Stomach (tissue), 9 donors: ENCODE measurements around the gene SSBP4. TPM values are rescaled to one million over a fixed set of nuclear protein-coding genes. Genes with fewer than 3 reads are reported as not detected.

Experiments used
- DNase-seq, 2 donors: peaks; one replicate each; pipeline versions ENCODE4 v3.0.0 to v3.0.0-alpha.2; 2013 to 2019
- H3K27ac ChIP-seq, 5 donors: fragments of 200-600 bp in 4 of 5; sonication (generic) in 4 of 5; one replicate each; pipeline ENCODE4 v1.5.1; 2013 to 2019; ENCODE audit warnings: mild to moderate bottlenecking in 1 of 5, moderate library complexity in 1 of 5
- H3K27me3 ChIP-seq, 3 donors: fragments of 200-600 bp; sonication (generic); one replicate each; pipeline ENCODE4 v1.5.1; 2017 to 2019; ENCODE audit warnings: mixed run types in 1 of 3
- H3K36me3 ChIP-seq, 4 donors: fragments of 200-600 bp; sonication (generic); 1 replicate in 3 of 4; 2 replicates in 1 of 4; pipeline ENCODE4 v1.5.1; 2016 to 2019
- H3K4me1 ChIP-seq, 4 donors: fragments of 200-600 bp; sonication (generic); one replicate each; pipeline ENCODE4 v1.5.1; 2016 to 2019
- H3K4me3 ChIP-seq, 4 donors: fragments of 200-600 bp; sonication (generic) in 3 of 4; one replicate each; pipeline ENCODE4 v1.5.1; 2016 to 2019; ENCODE audit warnings: mild to moderate bottlenecking in 1 of 4
- H3K9me3 ChIP-seq, 4 donors: fragments of 200-600 bp; sonication (generic); one replicate each; pipeline ENCODE4 v1.5.1; 2016 to 2019
- CTCF ChIP-seq, 7 experiments: fragments of 450-650 bp in 4 of 7; fragments of 200-600 bp in 3 of 7; sonication (generic) in 3 of 7; IDR thresholded peaks; one replicate each; pipeline ENCODE4 v1.5.1; 2016 to 2019; ENCODE audit warnings: antibody characterized with exemption in 7 of 7, control low read depth in 2 of 7, mild to moderate bottlenecking in 1 of 7
- EP300 ChIP-seq: sonication (generic); formaldehyde crosslinking; IDR thresholded peaks from one replicate; pipeline ENCODE4 v1.6.1; 2017; ENCODE audit warnings: antibody characterized with exemption
- POLR2A ChIP-seq, 4 donors: fragments of 450-650 bp; IDR thresholded peaks; one replicate each; pipeline ENCODE4 v1.6.1; 2016; ENCODE audit warnings: antibody characterized with exemption in 4 of 4, control low read depth in 2 of 4, mild to moderate bottlenecking in 1 of 4, moderate library complexity in 1 of 4
- POLR2AphosphoS5 ChIP-seq, 3 donors: sonication (generic); formaldehyde crosslinking; IDR thresholded peaks; one replicate each; pipeline ENCODE4 v1.6.1; 2016; ENCODE audit warnings: antibody characterized with exemption in 3 of 3
- WGBS, 5 donors: extraction: QIAGEN DNeasy Blood & Tissue Kit in 3 of 5; methylation state at CpG; one replicate each; pipeline versions ENCODE4 v1.1.5 to v1.1.7; 2013 to 2018; 5-methylcytosine and 5-hydroxymethylcytosine counted together
- intact Hi-C: fragments of 100-400 bp; cut with DNase I; formaldehyde crosslinking; loops from one replicate; pipeline ENCODE4 v1.15.1; 2023; ENCODE audit warnings: low total_unique reads
- polyA plus RNA-seq, 3 donors: library from polyadenylated mRNA; stranded (reverse); fragments of 200-250 nt; gene quantifications; one replicate each; pipeline ENCODE4 v1.2.3, GENCODE V29; 2013
- total RNA-seq, 5 donors: library from RNA; depleted of rRNA; stranded (reverse); fragments of >200 nt; gene quantifications; one replicate each; pipeline versions ENCODE4 v1.1.0 to v1.2.3, GENCODE V29; 2014 to 2016
- donor health status: healthy with polysubstance abuse.
- donor health status: Bipolar disorder and iron deficiency.
- donor health status: healthy.

SSBP4 gene
- total and polyA plus RNA-seq, 8 donors: 22.8 to 253 (median 49.2) TPM

- Histone ChIP-seq H3K4me1 (peaks cover 71 to 95% (median 79%) of the 10 kb centered on the region in 4 donors), H3K27me3 (no peaks in the 10 kb centered on the region), H3K27ac (peak overlapping the region; percentile 42 to 87 (median 85)), H3K9me3 (no peaks in the 10 kb centered on the region), H3K4me3 (no peak overlapping the region), H3K36me3 (peaks cover 15 to 49% (median 34%) of the 10 kb centered on the region in 4 donors)
- 87 to 91% (median 91%) methylated on average over 24 to 30 of the region's 30 CpGs for WGBS, 5 donors
- intact Hi-C loops: loop anchor here (10.0 kb wide), 1 partner anchor 99 kb away; no protein-coding TSS in a partner anchor
- TF ChIP-seq POLR2AphosphoS5 (IDR thresholded peaks at IDR 0.05) (no peak), POLR2A (IDR thresholded peaks at IDR 0.05) (no peak), EP300 (no peak), CTCF (IDR thresholded peaks at IDR 0.05) (no peak)
- no peak for DNase-seq
These were observed 46.2 kb downstream of the SSBP4 start for GRCh38 chr19:18465214-18465963.

DNA sequence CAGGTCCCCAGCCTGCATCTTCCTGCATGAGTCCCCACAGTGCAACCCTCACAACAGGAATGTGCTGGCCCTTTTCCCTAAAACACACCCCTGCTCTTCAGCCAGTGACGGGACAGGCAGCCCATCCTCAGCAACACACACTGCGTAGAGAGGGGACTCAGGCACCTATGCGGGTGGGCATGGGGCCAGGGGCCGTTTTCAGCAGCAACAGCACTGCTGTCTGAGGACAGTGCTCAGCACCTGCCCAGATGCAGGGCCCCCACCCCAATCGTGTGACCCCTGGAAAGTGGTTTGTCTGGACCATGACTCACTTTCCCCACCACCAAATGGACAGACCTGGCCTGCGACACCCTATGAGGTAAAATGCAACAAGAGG is 46.8 kb downstream of the SSBP4 start:
- H3K36me3 ChIP-seq: peaks cover 12 to 49% (median 34%) of the 10 kb centered on the region in 4 donors
- H3K4me1 ChIP-seq: peaks cover 69 to 95% (median 77%) of the 10 kb centered on the region in 4 donors
- no peak overlapping the region for H3K4me3 ChIP-seq
- WGBS, 5 donors: 85 to 100% (median 88%) methylated on average over 2 to 6 of the region's 6 CpGs
- no peaks in the 10 kb centered on the region for H3K27me3 ChIP-seq
- no peaks in the 10 kb centered on the region for H3K9me3 ChIP-seq
- DNase-seq: no peak
- H3K27ac ChIP-seq: peak overlapping the region in 4 of 5 donors; percentile 73 to 87 (median 85)
- intact Hi-C loops: loop anchor here (10.0 kb wide), 1 partner anchor 99 kb away; no protein-coding TSS in a partner anchor
- TF ChIP-seq EP300 (no peak), CTCF (IDR thresholded peaks at IDR 0.05) (no peak), POLR2A (IDR thresholded peaks at IDR 0.05) (no peak), POLR2AphosphoS5 (IDR thresholded peaks at IDR 0.05) (no peak)

DNA sequence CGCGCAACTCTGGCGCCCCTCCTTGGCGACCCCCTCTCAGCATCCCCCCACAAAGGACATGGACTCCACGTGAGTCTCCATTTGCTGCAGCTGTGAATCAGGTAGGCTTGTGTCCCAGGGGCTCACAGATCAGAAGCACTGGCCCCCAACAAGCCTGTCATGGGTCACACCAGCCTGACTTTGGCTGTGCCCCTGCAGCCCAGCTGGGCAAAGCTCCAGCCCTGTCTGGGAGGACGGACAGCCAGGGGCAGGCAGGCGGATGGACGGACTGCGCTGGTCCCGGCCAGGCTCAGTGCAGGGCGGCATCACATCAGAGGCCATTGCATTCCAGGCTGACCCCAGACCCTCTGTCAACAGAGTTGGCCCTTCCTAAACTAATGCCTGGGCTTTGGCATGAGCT is 47.2 kb downstream of the SSBP4 start:
- DNase-seq: no peak
- no peaks in the 10 kb centered on the region for H3K27me3 ChIP-seq
- peaks cover 9 to 49% (median 34%) of the 10 kb centered on the region in 4 donors for H3K36me3 ChIP-seq
- WGBS, 5 donors: 88 to 94% (median 92%) methylated on average over 5 to 11 of the region's 11 CpGs
- TF ChIP-seq CTCF (IDR thresholded peaks at IDR 0.05) (no peak), POLR2A (IDR thresholded peaks at IDR 0.05) (no peak), POLR2AphosphoS5 (IDR thresholded peaks at IDR 0.05) (no peak), EP300 (no peak)
- peaks cover 65 to 95% (median 73%) of the 10 kb centered on the region in 4 donors for H3K4me1 ChIP-seq
- H3K4me3 ChIP-seq: no peak overlapping the region
- peak overlapping the region in 3 of 5 donors; percentile 85 to 87 (median 85) for H3K27ac ChIP-seq
- no peaks in the 10 kb centered on the region for H3K9me3 ChIP-seq
- intact Hi-C loops: loop anchor here (10.0 kb wide), 1 partner anchor 98 kb away; no protein-coding TSS in a partner anchor

GRCh38 chr19:18467978-18468377 is 48.8 kb downstream of the SSBP4 start:
- Histone ChIP-seq H3K36me3 (peaks cover 3 to 50% (median 39%) of the 10 kb centered on the region in 4 donors), H3K9me3 (no peaks in the 10 kb centered on the region), H3K4me1 (peaks cover 60 to 80% (median 65%) of the 10 kb centered on the region in 4 donors), H3K27ac (peak overlapping the region in 2 of 5 donors; percentile 42 to 85), H3K4me3 (no peak overlapping the region), H3K27me3 (no peaks in the 10 kb centered on the region)
- no peak for DNase-seq
- TF ChIP-seq POLR2A (IDR thresholded peaks at IDR 0.05) (no peak), POLR2AphosphoS5 (IDR thresholded peaks at IDR 0.05) (no peak), CTCF (IDR thresholded peaks at IDR 0.05) (no peak)
- intact Hi-C loops: loop anchor here (10.0 kb wide), 1 partner anchor 97 kb away; no protein-coding TSS in a partner anchor
- WGBS, 5 donors: 68 to 89% (median 86%) methylated on average over 3 of the region's 3 CpGs
